A172 (cell line): ENCODE data around the gene AMFR. TPM values are rescaled to one million over a fixed set of nuclear protein-coding genes. Genes with fewer than 3 reads are reported as not detected.
"Not testable (repeated sequence)": the region's sequence is repeated elsewhere in the genome, so short reads cannot be mapped to it uniquely, and the experiment has no call there.

ENCODE experiments used
- DNase-seq: peaks from one replicate; pipeline ENCODE4 v3.0.0-alpha.2; 2015; ENCODE audit warnings: low spot score
- total RNA-seq: library from RNA; depleted of rRNA; stranded (reverse); fragments of >200 nt; shearing (Covaris generic); gene quantifications from 2 replicates; pipeline ENCODE4 v1.2.3, GENCODE V29; 2014

Gene AMFR
- total RNA-seq, 1 experiment from 2014 or later: 172 TPM

- DNase-seq: peak; percentile 16
Measured at GRCh38 chr16:56424404-56424764, 961 bp downstream of the AMFR start.

GRCh38 chr16:56423584-56424403 is 1.6 kb downstream of the AMFR start:
- no peak for DNase-seq

- DNase-seq: no peak
Measured at GRCh38 chr16:56422896-56423441, 2.4 kb downstream of the AMFR start.

- no peak for DNase-seq
Measured at GRCh38 chr16:56421976-56422669, 3.2 kb downstream of the AMFR start.

GRCh38 chr16:56421313-56421712 is 4.0 kb downstream of the AMFR start:
- DNase-seq: no peak

- DNase-seq: no peak
Measured at GRCh38 chr16:56420613-56421012, 4.7 kb downstream of the AMFR start.

GRCh38 chr16:56419740-56420548 is 5.4 kb downstream of the AMFR start:
- no peak for DNase-seq

- DNase-seq: no peak
Measured at GRCh38 chr16:56417138-56417537, 8.2 kb downstream of the AMFR start.

- no peak for DNase-seq
Measured at GRCh38 chr16:56415875-56416274, 9.5 kb downstream of the AMFR start.

- DNase-seq: no peak
Measured at GRCh38 chr16:56414366-56414765, 11.0 kb downstream of the AMFR start.

GRCh38 chr16:56413381-56413780 is 12.0 kb downstream of the AMFR start:
- DNase-seq: no peak

GRCh38 chr16:56411624-56412023 is 13.7 kb downstream of the AMFR start:
- DNase-seq: no peak

GRCh38 chr16:56411123-56411522 is 14.2 kb downstream of the AMFR start:
- DNase-seq: no peak

GRCh38 chr16:56409195-56409594 is 16.1 kb downstream of the AMFR start:
- no peak for DNase-seq

GRCh38 chr16:56408379-56409098 is 16.8 kb downstream of the AMFR start:
- no peak for DNase-seq

GRCh38 chr16:56405977-56406672 is 19.2 kb downstream of the AMFR start:
- DNase-seq: no peak

GRCh38 chr16:56401482-56401881 is 23.9 kb downstream of the AMFR start:
- DNase-seq: no peak

GRCh38 chr16:56400458-56400857 is 24.9 kb downstream of the AMFR start:
- DNase-seq: no peak

- no peak for DNase-seq
Measured at GRCh38 chr16:56399486-56399885, 25.9 kb downstream of the AMFR start.

GRCh38 chr16:56399047-56399446 is 26.3 kb downstream of the AMFR start:
- DNase-seq: no peak

GRCh38 chr16:56396724-56397123 is 28.6 kb downstream of the AMFR start:
- not testable (repeated sequence) for DNase-seq
